Liver (tissue), 9 donors: Measurements from ENCODE around the gene IARS1. TPM values are rescaled to one million over a fixed set of nuclear protein-coding genes. Genes with fewer than 3 reads are reported as not detected.

Source experiments
- DNase-seq: peaks from one replicate; pipeline ENCODE4 v3.0.0-alpha.2; 2017; ENCODE audit warnings: low spot score
- H3K27ac ChIP-seq, 2 donors: one replicate each; pipeline ENCODE4 v1.7.0; 2013; ENCODE audit warnings: inconsistent platforms in 2 of 2, low read length in 2 of 2, control low read depth in 1 of 2, low read depth in 1 of 2, mild to moderate bottlenecking in 1 of 2
- H3K27me3 ChIP-seq, 4 donors: one replicate each; pipeline versions ENCODE4 v1.6.1 to v1.7.0; 2013; ENCODE audit warnings: low read length in 3 of 4, inconsistent platforms in 1 of 4, mild to moderate bottlenecking in 1 of 4, moderate library complexity in 1 of 4; ENCODE audit not compliant: control insufficient read depth in 4 of 4, insufficient read depth in 4 of 4
- H3K36me3 ChIP-seq, 4 donors: one replicate each; pipeline versions ENCODE4 v1.6.1 to v1.7.0; 2013; ENCODE audit warnings: low read length in 3 of 4, mild to moderate bottlenecking in 3 of 4, low read depth in 1 of 4, moderate library complexity in 1 of 4; ENCODE audit not compliant: control insufficient read depth in 4 of 4, insufficient read depth in 3 of 4
- H3K4me1 ChIP-seq, 4 donors: one replicate each; pipeline versions ENCODE4 v1.6.1 to v1.7.0; 2013; ENCODE audit warnings: low read length in 3 of 4, mild to moderate bottlenecking in 3 of 4, moderate library complexity in 1 of 4; ENCODE audit not compliant: control insufficient read depth in 4 of 4, insufficient read depth in 4 of 4
- H3K4me3 ChIP-seq, 3 donors: one replicate each; pipeline versions ENCODE4 v1.6.1 to v1.7.0; 2013; ENCODE audit warnings: low read length in 3 of 3, control low read depth in 1 of 3, low read depth in 1 of 3, mild to moderate bottlenecking in 1 of 3
- H3K9ac ChIP-seq, 2 donors: one replicate each; pipeline ENCODE4 v1.7.0; 2013; ENCODE audit warnings: low read length in 2 of 2, mild to moderate bottlenecking in 2 of 2, moderate library complexity in 2 of 2, control low read depth in 1 of 2, low read depth in 1 of 2
- H3K9me3 ChIP-seq, 4 donors: one replicate each; pipeline versions ENCODE4 v1.6.1 to v1.7.0; 2013; ENCODE audit warnings: low read length in 3 of 4; ENCODE audit not compliant: control insufficient read depth in 4 of 4
- ATF3 ChIP-seq: IDR thresholded peaks from 2 replicates; pipeline ENCODE4 v1.6.1; 2016; ENCODE audit warnings: antibody characterized with exemption
- CTCF ChIP-seq: fragments of 150-350 bp; IDR thresholded peaks from 2 replicates; pipeline ENCODE4 v1.5.1; 2017; ENCODE audit warnings: improper control_type of control experiment, low read depth, low read length; ENCODE audit not compliant: missing input control
- FOXA2 ChIP-seq: IDR thresholded peaks from 2 replicates; pipeline ENCODE4 v1.6.1; 2016; ENCODE audit warnings: antibody characterized with exemption
- GABPA ChIP-seq, 2 donors: IDR thresholded peaks in 1 of 2; conservative IDR thresholded peaks in 1 of 2; 2 replicates each; pipeline ENCODE4 v1.6.1; 2016; ENCODE audit warnings: antibody characterized with exemption in 2 of 2, mild to moderate bottlenecking in 1 of 2, moderate library complexity in 1 of 2
- HNF4A ChIP-seq, 2 donors: conservative IDR thresholded peaks; 2 replicates each; pipeline ENCODE4 v1.6.1; 2016; ENCODE audit warnings: antibody characterized with exemption in 2 of 2, mild to moderate bottlenecking in 2 of 2
- HNF4G ChIP-seq: IDR thresholded peaks from 2 replicates; pipeline ENCODE4 v1.6.1; 2016; ENCODE audit warnings: antibody characterized with exemption
- JUND ChIP-seq, 2 donors: IDR thresholded peaks; 2 replicates each; pipeline ENCODE4 v1.6.1; 2016; ENCODE audit warnings: antibody characterized with exemption in 2 of 2
- NR2F2 ChIP-seq: IDR thresholded peaks from 2 replicates; pipeline ENCODE4 v1.6.1; 2016; ENCODE audit warnings: antibody characterized with exemption
- REST ChIP-seq: IDR thresholded peaks from 2 replicates; pipeline ENCODE4 v1.6.1; 2016; ENCODE audit warnings: antibody characterized with exemption, mild to moderate bottlenecking
- RXRA ChIP-seq, 2 donors: IDR thresholded peaks; 2 replicates each; pipeline ENCODE4 v1.6.1; 2017 to 2018; ENCODE audit warnings: antibody characterized with exemption in 2 of 2, mild to moderate bottlenecking in 1 of 2
- SP1 ChIP-seq: IDR thresholded peaks from 2 replicates; pipeline ENCODE4 v1.6.1; 2018; ENCODE audit warnings: antibody characterized with exemption, mild to moderate bottlenecking
- TAF1 ChIP-seq: conservative IDR thresholded peaks from 2 replicates; pipeline ENCODE4 v1.6.1; 2016; ENCODE audit warnings: antibody characterized with exemption, mild to moderate bottlenecking
- YY1 ChIP-seq: IDR thresholded peaks from 2 replicates; pipeline ENCODE4 v1.6.1; 2016; ENCODE audit warnings: antibody characterized with exemption, mild to moderate bottlenecking
- WGBS: extraction: QIAGEN DNeasy Blood & Tissue Kit; methylation state at CpG from one replicate; pipeline ENCODE4 v1.1.7; 2013; 5-methylcytosine and 5-hydroxymethylcytosine counted together
- polyA plus RNA-seq, 2 donors: library from polyadenylated mRNA; stranded (reverse) in 1 of 2; unstranded in 1 of 2; fragments of 200-250 nt in 1 of 2; fragments of >200 nt in 1 of 2; fragmentation: Nextera tagmentation in 1 of 2; extraction: Ambion mirVana in 1 of 2; gene quantifications; one replicate each; pipeline versions ENCODE4 v1.2.1 to v1.2.3, GENCODE V29; 2013 to 2015
- total RNA-seq, 2 donors: library from RNA; depleted of rRNA; stranded (reverse); fragments of >200 nt; gene quantifications; one replicate each; pipeline ENCODE4 v1.2.3, GENCODE V29; 2014
- donor health status: healthy.
- donor health status: healthy.
- donor health status: healthy.
- donor health status: healthy.
- donor health status: healthy.

Gene IARS1
- total and polyA plus RNA-seq, 4 donors = 24.8 to 81.7 (median 49.6) TPM

GRCh38 chr9:92257327-92257726 is 36.2 kb downstream of the IARS1 start (continued):
- TF ChIP-seq REST (no peak), HNF4G (no peak)

- no peak for TF ChIP-seq TAF1
- no peak for TF ChIP-seq YY1
- no peak for TF ChIP-seq CTCF
- TF ChIP-seq RXRA (IDR thresholded peaks at IDR 0.05) = no peak
- TF ChIP-seq NR2F2 = no peak
- no peak for TF ChIP-seq REST
- TF ChIP-seq GABPA (IDR thresholded peaks at IDR 0.05 in 1 of 2, conservative IDR thresholded peaks at IDR 0.05 in 1 of 2) = no peak
- no peak for TF ChIP-seq HNF4A (conservative IDR thresholded peaks at IDR 0.05)
- no peak for TF ChIP-seq FOXA2
- no peak for TF ChIP-seq SP1
- TF ChIP-seq ATF3 = no peak
- TF ChIP-seq HNF4G = no peak
- TF ChIP-seq JUND (IDR thresholded peaks at IDR 0.05) = no peak
- Histone ChIP-seq H3K9ac (no peak overlapping the region), H3K9me3 (no peaks in the 10 kb centered on the region), H3K4me3 (no peak overlapping the region), H3K4me1 (no peaks in the 10 kb centered on the region), H3K27me3 (no peaks in the 10 kb centered on the region), H3K27ac (no peak overlapping the region), H3K36me3 (peaks cover 15 to 95% (median 76%) of the 10 kb centered on the region in 4 donors)
- 89% methylated on average over 19 of the region's 19 CpGs for whole genome bisulfite sequencing
- DNase-seq = no peak
These were observed 38.8 kb downstream of the IARS1 start for GRCh38 chr9:92254381-92255337.
